IPS-NIHi7 (cell line): ENCODE data around the gene KIRREL3.
A peak's percentile ranks its signal among the peaks of the same experiment; 100 is the strongest.
"Not testable (repeated sequence)": the region's sequence is repeated elsewhere in the genome, so short reads cannot be mapped to it uniquely, and the experiment has no call there.

Experiments used
- DNase-seq: peaks from one replicate; pipeline ENCODE4 v3.0.0; 2012; ENCODE audit warnings: mixed read lengths; ENCODE audit errors: extremely low spot score

The KIRREL3 gene

GRCh38 chr11:126952533-126952932, 48.0 kb downstream of the KIRREL3 start:
- DNase-seq: not testable (repeated sequence)

DNA sequence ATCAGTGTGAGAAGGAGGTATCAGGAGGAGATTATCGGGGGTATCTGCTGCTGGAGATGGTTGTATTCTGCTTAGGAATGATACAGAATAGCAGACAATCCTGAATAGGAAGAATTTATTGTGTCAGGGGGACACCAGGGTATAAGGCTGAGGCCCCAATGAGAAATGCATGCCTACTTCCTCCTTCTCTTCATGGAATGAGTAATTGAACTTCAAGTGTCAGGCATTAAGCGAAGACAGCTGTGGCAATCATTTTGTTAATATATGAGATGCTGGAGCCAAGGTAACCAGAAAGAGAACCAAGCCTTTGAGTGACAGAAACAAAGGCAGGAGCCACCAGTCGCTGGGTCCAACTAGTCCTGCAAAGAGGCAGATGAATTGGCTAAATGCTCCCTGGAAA, 49.1 kb downstream of the KIRREL3 start:
- DNase-seq: no peak

DNA sequence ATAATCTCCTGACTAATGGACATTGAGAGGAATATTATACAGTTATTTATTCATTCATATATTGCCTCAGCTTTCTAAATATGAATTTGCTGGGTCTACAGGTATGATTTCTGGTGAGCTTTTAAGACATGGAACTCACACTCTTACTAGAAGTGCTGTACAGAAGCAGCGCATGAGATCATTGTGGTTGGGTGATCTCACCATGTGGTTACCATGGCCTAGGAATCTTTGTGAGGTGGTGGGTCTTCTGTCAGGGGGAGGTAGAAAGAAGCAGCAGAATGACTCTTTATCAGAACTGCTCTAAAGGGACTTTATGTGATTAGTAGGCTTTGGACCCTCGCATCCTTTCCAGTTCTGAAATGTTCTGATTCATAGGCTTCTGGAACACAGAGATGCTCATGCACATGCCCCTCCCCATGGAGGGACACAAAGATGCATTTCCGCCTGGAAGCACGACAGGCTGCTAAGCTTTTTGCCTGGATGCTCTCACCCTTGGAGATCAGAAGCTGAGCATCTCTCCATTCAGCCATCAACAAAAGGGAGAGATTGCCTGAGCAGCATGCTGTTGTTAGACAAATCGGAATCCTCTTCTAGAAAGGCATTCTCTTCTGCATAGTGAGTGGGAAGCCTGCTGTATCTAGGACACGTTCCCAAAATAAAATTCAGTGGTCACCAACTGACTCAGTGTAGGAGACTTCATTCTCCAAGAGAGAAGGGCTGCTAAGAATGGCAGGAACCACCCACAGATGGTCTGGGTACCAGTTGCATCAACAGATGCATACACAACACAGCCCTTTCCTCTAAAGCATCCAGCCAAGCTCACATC, 51.3 kb downstream of the KIRREL3 start:
- no peak for DNase-seq

GRCh38 chr11:126948563-126948962, 52.0 kb downstream of the KIRREL3 start:
- no peak for DNase-seq

- no peak for DNase-seq
These were observed 55.3 kb downstream of the KIRREL3 start for GRCh38 chr11:126945319-126945718.

DNA sequence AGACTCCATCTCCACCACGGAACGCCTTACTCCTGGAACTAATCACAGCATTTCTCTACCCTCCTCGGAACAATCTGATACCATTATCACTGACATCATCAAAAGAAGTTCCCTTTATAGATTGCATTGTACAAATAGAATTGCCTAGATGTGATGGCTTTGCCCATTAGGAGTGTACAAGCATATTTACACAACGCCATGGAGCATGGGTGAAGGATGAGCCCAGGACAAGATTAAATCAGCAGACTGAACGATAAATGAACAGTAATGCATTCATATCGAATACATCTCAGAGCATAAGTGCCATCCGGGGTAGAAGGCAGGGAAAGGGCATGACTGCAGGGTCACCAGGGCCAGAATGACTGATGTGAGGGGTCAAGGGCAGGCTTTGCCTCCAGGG, 57.3 kb downstream of the KIRREL3 start:
- DNase-seq: no peak

DNA sequence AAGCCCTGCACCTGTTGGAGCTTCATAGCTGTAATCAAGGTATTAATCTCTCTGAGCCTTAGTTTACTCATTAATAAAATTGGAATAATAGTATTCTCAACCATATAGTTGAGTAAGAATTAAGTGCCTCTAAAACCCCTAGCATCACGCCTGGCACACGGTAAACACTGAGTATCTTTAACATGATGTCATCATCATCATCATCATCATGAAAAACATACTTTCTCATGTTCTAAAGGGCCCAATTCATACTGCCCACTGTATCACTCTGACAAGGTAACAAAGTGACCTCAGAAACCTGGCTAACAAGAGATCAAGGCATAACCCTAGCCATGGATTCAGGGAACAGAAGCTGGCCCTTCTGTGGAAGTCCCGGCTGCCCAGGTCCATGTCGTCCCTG, 58.4 kb downstream of the KIRREL3 start:
- no peak for DNase-seq

GRCh38 chr11:126939552-126939951, 61.0 kb downstream of the KIRREL3 start:
- no peak for DNase-seq

GRCh38 chr11:126938718-126939117, 61.9 kb downstream of the KIRREL3 start:
- peak; percentile 34 for DNase-seq

GRCh38 chr11:126930091-126930841, 70.3 kb downstream of the KIRREL3 start:
- DNase-seq: no peak

GRCh38 chr11:126929179-126930061, 71.2 kb downstream of the KIRREL3 start:
- DNase-seq: no peak

DNA sequence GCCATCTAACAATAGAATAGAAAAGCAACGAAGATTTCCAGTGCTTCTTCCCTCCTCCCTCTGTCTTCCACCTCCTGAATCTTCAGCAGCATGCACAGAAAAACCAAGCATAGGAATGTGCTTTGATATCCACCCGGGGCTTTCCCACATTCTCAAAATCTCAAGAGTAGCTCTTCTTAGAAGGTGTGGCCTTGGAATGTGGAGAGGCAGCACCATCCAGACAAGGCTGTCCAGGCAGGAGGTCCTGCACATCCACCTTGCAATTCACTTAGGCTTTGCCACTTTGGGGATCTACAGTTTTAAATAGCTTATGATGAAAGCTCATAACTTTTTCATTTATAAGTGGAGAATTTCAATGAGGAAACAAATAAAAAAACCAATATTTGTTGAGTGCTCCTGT, 72.9 kb downstream of the KIRREL3 start:
- DNase-seq: no peak

DNA sequence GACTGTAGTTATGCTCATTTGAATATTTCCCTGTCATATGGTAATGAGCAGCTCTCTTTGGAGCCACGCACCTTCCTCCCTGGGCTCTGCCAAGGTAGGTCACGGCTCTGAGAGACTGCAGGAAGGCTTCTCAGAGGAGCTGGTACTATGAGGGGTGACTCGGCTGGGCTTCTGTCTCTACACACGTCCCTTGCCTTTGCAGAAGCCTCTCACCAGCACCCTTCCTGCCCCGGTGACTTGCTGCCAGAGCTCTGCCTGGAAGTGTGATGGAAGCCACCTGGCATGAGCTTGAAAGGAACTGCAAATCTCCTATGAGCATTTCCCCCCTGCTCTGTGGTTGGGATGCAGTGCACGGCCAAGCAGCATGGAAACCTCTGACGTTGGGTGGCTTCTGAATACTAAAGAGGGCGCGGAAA, 74.2 kb downstream of the KIRREL3 start:
- no peak for DNase-seq

DNA sequence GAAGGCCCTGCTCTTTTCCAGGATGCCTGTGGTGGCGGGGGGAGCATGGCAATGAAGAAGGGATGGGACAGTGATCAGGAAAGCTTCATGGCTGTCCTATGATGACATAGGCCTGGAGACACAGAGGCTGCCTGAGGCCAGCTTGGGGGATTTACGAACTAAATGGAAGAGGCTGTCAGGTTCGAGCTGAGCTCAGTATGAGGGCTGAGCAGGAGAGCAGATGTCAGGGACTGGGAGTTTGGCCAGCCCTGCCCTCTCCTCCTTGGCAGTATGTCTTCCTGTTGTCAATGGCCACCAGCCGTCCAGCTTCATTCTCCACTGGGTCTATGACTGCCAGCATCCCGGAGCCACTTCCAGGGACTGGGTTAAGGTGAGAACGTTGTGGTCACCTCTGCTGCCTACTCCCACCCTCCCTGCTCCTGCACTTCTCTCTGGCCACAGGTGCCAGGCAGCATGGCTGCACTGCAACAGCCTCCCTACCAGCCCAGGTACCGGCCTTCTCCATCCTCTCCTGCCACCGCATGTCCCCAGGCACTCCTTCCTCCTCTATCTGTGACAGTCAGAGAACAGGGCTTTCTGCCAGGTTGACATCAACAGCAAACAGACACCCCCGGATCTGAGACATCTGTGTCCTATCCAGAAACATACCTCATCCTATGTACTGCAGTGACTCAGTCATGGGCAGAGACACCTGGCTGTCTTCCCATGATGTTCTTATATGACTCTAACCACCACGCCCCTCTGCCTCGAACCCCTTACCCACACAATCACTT, 75.1 kb downstream of the KIRREL3 start:
- DNase-seq: no peak

DNA sequence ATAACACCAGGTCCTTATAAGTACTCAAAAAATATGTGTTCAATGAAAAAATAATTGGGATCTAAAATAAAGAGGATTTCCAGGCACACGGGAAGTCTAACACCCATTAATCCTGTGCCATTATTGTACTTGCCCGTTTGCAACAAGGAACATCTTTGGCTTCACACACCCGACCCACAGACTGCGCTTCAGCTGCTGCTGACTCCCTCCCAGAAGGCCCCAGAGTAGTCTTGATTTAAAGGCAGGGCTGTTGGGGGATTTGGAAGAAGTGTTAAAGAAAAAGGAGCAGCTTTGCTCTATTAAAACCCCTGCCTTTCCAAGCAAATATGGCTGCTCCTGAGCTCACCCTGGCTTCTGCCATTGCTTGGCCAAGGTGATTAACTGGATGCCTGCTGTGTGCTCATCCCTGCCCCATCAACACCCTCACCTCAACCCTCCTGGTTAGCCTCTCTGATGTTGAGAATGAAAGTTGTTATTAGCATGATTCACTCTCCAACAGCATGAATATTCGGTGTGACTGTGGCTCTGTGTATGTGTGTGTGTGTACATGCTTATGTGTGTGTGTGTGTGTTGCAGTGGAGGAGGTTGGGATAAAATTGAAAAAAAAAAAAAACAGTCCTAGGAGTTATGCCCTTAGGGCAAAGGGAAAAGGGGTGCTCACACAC, 76.1 kb downstream of the KIRREL3 start:
- no peak for DNase-seq

DNA sequence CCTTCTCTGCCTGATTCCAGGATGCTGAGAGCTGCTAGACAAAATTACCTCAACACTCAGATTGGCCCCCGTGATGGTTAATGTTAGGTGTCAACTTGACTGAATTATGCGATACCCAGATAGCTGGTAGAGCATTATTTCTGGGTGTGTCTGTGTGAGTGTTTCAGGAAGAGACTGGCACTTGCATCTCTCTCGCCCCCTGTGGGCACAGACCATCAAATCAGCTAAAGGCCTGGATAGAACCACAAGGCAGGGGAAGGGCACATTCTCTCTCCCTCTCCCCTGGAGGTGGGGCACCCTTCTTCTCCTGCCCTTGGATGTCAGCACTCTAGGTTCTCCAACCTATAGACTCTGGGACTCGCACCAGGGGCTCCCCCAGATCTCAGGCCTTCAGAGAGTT, 79.7 kb downstream of the KIRREL3 start:
- DNase-seq: no peak

- DNase-seq: no peak
These were observed 81.3 kb downstream of the KIRREL3 start for GRCh38 chr11:126919147-126919823.

DNA sequence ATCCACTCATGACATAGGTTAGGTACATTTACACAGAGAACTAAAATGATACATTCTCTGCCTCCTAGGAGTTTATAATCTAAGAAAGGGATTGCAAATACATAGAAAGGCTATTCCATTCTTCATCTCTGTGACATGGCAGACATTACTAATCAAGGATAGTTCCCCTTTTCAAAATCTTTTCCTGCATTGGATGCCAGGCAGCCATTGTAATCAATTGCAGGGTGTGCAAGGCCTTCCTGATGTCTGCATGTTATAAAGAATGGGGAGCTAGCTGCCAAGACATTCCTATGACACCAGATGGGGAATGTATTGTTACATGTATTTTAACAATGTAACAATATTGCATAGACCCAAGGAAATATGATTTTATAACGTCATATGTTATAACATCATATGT, 82.0 kb downstream of the KIRREL3 start:
- DNase-seq: no peak

GRCh38 chr11:126917531-126918204, 82.9 kb downstream of the KIRREL3 start:
- DNase-seq: no peak

DNA sequence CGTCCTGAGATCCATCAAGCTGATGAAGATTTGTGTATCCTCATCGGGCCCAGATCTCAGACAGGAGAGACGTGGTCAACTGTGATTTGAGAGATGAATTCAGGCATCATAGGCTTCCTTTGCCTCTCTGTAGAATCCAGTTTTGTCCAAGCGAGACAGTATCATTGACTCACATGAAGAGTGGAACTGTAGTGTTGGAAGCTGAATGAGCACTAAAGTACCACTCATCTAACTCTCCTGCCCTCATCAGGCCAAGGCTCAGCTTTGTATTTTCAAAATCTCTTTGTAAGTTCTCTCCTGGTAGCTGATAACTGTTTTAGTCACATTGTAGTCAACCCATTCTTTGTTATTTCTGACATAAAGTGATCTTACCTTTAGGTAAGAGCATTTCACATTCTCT, 85.1 kb downstream of the KIRREL3 start:
- DNase-seq: no peak
